HFF-Myc (cell line): ENCODE results near the gene CTSD.

Source experiments
- DNase-seq: peaks from one replicate; pipeline ENCODE4 v3.0.0-alpha.2; 2011; ENCODE audit warnings: low read depth; ENCODE audit errors: extremely low read depth
- H3K4me3 ChIP-seq: replicated peaks from 2 replicates; pipeline ENCODE4 v1.5.1; 2011; ENCODE audit warnings: low read depth, mild to moderate bottlenecking, control low read depth, low read length
- CTCF ChIP-seq: IDR thresholded peaks from 2 replicates; pipeline ENCODE4 v1.5.1; 2012; ENCODE audit warnings: mild to moderate bottlenecking, low read depth, low read length, control low read depth; ENCODE audit errors: missing control alignments

Gene CTSD

GRCh38 chr11:1803246-1803645, 39.5 kb upstream of the CTSD start:
- DNase-seq = no peak
- no peak for TF ChIP-seq CTCF
- no peak overlapping the region for H3K4me3 ChIP-seq

- H3K4me3 ChIP-seq = no peak overlapping the region
- no peak for DNase-seq
- TF ChIP-seq CTCF = no peak
These were observed 33.8 kb upstream of the CTSD start for GRCh38 chr11:1797391-1798125.

GRCh38 chr11:1796413-1797011, 32.8 kb upstream of the CTSD start:
- no peak overlapping the region for H3K4me3 ChIP-seq
- no peak for TF ChIP-seq CTCF
- no peak for DNase-seq

- no peak for DNase-seq
- no peak overlapping the region for H3K4me3 ChIP-seq
These were observed 29.4 kb upstream of the CTSD start for GRCh38 chr11:1793081-1793480.

GRCh38 chr11:1792461-1792860, 28.7 kb upstream of the CTSD start:
- TF ChIP-seq CTCF = no peak
- DNase-seq = no peak
- H3K4me3 ChIP-seq = no peak overlapping the region

More at GRCh38 chr11:1793081-1793480, 29.4 kb upstream of the CTSD start:
- TF ChIP-seq CTCF = no peak

GRCh38 chr11:1791912-1792311, 28.2 kb upstream of the CTSD start:
- H3K4me3 ChIP-seq = no peak overlapping the region
- no peak for TF ChIP-seq CTCF
- DNase-seq = no peak
